Measurements from ENCODE around the gene HDAC5. TPM values are rescaled to one million over a fixed set of nuclear protein-coding genes. Genes with fewer than 3 reads are reported as not detected.
"Not testable (repeated sequence)": the region's sequence is repeated elsewhere in the genome, so short reads cannot be mapped to it uniquely, and the experiment has no call there.

Gene HDAC5
- 30.9 and 38.0 TPM in 2 replicates for total RNA-seq (2014; rRNA removed; shearing (Covaris generic); ENCODE audit: low replicate concordance)

- in situ Hi-C loops (cut with HindIII; ENCODE audit: low pct_unique_long_range_greater_than_20kb, low sequenced_read_pairs), result no loop called here
- DNase-seq (ENCODE audit: low read depth), result peak; percentile 92
These were observed at the start of gene HDAC5 for GRCh38 chr17:44123356-44124117. TSS of gene HDAC5 (minus strand) at chr17:44123641. CDS start at chr17:44117515, 6,126 bp downstream.

GRCh38 chr17:44171931-44172455 lies 48.6 kb upstream of the HDAC5 start:
- no peak for DNase-seq (ENCODE audit: low read depth)
- in situ Hi-C loops (cut with HindIII; ENCODE audit: low pct_unique_long_range_greater_than_20kb, low sequenced_read_pairs), result no loop called here

DNA sequence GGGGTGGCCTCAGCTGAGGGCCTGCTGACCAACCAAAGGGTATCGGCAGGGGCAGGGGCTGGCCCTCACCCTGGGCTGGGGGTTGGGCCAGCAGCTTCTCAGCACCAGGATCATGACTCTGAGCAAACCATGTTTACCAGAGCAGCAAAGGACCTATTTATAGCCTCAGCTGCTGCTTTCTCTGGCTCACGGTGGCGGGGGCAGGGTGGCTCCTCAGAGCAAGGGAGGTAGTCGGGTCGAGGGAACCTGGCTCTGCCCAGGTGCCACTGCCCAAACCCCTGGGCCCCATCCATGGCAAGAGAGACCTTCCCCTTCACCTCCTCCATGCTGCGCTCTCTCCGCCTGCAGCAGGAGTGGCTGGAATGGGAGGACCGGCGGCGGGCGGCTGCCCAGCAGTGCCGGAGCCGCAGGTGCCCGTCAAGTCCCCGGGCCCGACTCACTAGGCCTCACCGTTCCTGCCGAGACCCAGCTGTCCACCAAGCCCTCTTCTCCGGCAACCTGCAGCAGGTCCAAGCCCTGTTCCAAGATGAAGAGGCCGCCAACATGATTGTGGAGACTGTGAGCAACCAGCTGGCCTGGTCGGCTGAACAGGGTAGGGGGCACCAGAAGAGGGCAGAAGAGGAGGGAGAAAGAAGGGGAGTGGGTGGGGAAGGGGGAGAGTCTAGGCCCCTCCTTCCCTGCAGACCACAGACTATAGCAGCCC lies 47.2 kb upstream of the HDAC5 start, which contains the start of gene ASB16:
ASB16 (plus strand) TSS at position 206 of the 703 bp plus-strand sequence; CDS start at position 292, 86 bp downstream.
- in situ Hi-C loops (cut with HindIII; ENCODE audit: low pct_unique_long_range_greater_than_20kb, low sequenced_read_pairs), result no loop called here

DNA sequence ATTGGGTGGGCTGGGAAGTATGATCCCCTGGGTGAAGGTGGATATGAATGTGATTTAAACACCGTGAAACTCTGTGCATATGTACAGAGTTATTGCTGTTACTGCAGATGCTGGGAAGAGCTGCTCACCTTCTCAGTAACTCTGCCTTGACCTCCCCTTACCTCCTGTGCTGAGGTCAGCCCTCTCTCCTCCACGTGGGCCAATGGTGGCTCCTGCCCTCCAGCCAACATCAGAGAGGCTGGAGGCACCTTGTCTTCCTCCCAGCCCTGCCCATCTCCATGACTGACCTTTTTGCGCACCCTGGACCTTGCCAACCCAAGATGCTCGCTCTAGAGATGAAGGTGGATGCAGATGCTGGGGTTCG lies 46.7 kb upstream of the HDAC5 start:
- in situ Hi-C loops (cut with HindIII; ENCODE audit: low pct_unique_long_range_greater_than_20kb, low sequenced_read_pairs), result no loop called here
- DNase-seq (ENCODE audit: low read depth), result no peak

More for the DNA sequence above, 47.2 kb upstream of the HDAC5 start, which contains the start of gene ASB16:
- no peak for DNase-seq (ENCODE audit: low read depth)

- in situ Hi-C loops (cut with HindIII; ENCODE audit: low pct_unique_long_range_greater_than_20kb, low sequenced_read_pairs), result no loop called here
- DNase-seq (ENCODE audit: low read depth), result no peak
These were observed 43.9 kb upstream of the HDAC5 start for GRCh38 chr17:44167181-44167861.

DNA sequence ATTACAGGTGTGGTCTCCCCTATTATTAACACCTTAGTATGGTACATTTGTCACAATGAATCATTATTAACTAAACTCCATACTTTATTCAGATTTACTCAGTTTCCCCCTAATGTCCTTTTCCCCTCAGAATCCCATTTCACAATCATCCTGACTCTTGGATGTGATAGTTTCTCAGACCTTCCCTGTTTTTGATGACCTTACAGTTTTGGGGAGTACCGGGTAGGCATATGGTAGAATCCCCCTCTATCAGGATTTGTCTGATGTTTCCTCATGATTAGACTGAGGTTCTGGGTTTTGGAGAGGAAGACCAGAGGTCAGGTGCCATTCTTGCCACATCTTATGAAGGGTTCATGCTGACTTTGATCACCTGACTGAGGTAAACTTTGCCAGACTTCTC lies 41.0 kb upstream of the HDAC5 start:
- DNase-seq (ENCODE audit: low read depth), result no peak
- in situ Hi-C loops (cut with HindIII; ENCODE audit: low pct_unique_long_range_greater_than_20kb, low sequenced_read_pairs), result no loop called here

GRCh38 chr17:44159519-44160210 lies 36.2 kb upstream of the HDAC5 start:
- peak; percentile 24 for DNase-seq (ENCODE audit: low read depth)
- in situ Hi-C loops (cut with HindIII; ENCODE audit: low pct_unique_long_range_greater_than_20kb, low sequenced_read_pairs), result no loop called here

GRCh38 chr17:44155488-44155887 lies 32.0 kb upstream of the HDAC5 start:
- DNase-seq (ENCODE audit: low read depth), result no peak
- in situ Hi-C loops (cut with HindIII; ENCODE audit: low pct_unique_long_range_greater_than_20kb, low sequenced_read_pairs), result no loop called here

GRCh38 chr17:44152875-44153274 lies 29.4 kb upstream of the HDAC5 start:
- no peak for DNase-seq (ENCODE audit: low read depth)
- in situ Hi-C loops (cut with HindIII; ENCODE audit: low pct_unique_long_range_greater_than_20kb, low sequenced_read_pairs), result no loop called here

DNA sequence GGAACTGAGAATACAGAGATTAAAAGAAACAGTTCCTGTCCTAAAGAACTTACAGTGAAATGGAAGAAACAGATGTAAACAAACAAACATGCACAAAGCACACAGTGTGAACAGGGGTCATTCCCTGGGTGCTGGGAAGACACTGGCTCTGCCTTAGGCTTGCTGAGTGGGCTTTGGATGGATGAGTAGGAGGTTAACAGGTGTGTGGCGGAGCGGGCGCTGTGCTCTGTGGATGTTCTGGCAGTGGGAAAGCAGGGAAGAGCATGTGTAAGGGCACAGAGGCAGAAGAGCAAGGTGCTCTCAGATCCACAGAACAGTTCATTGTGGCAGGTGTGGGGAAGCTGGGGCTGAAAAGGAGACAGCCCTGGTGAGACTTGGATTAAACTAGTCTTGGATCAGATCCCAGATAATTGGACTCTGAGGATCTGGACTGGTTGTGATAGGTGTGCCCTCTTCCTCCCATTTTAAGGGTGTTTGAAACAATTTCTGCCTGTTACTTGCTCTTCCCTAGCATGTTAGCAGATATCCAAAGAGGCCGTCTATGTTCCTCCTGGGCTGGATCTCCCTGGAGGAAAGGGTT lies 26.4 kb upstream of the HDAC5 start:
- in situ Hi-C loops (cut with HindIII; ENCODE audit: low pct_unique_long_range_greater_than_20kb, low sequenced_read_pairs), result no loop called here
- DNase-seq (ENCODE audit: low read depth), result no peak

GRCh38 chr17:44149066-44149465 lies 25.6 kb upstream of the HDAC5 start:
- DNase-seq (ENCODE audit: low read depth); in situ Hi-C loops (cut with HindIII; ENCODE audit: low pct_unique_long_range_greater_than_20kb, low sequenced_read_pairs): not testable (repeated sequence)

DNA sequence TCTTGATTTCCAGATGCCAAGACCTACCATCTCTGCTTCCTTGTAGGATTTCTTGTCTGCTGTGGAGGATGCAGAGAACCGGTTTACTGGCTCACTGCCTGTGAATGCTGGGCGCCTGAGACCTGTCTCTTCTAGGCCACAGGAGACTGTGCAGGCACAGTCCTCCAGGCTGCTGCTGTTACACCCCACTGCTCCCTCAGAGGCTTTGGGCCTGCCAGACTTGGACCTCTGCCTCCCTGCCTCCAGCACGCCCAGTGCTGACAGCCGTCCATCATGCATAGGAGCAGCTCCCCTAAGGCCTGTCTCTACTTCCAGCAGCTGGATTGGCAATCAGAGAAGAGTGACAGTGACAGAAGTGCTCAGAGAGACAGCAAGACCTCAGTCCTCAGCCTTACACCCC lies 24.4 kb upstream of the HDAC5 start:
- DNase-seq (ENCODE audit: low read depth), result no peak
- in situ Hi-C loops (cut with HindIII; ENCODE audit: low pct_unique_long_range_greater_than_20kb, low sequenced_read_pairs), result no loop called here

GRCh38 chr17:44146375-44147346 lies 23.2 kb upstream of the HDAC5 start:
- in situ Hi-C loops (cut with HindIII; ENCODE audit: low pct_unique_long_range_greater_than_20kb, low sequenced_read_pairs), result no loop called here

DNA sequence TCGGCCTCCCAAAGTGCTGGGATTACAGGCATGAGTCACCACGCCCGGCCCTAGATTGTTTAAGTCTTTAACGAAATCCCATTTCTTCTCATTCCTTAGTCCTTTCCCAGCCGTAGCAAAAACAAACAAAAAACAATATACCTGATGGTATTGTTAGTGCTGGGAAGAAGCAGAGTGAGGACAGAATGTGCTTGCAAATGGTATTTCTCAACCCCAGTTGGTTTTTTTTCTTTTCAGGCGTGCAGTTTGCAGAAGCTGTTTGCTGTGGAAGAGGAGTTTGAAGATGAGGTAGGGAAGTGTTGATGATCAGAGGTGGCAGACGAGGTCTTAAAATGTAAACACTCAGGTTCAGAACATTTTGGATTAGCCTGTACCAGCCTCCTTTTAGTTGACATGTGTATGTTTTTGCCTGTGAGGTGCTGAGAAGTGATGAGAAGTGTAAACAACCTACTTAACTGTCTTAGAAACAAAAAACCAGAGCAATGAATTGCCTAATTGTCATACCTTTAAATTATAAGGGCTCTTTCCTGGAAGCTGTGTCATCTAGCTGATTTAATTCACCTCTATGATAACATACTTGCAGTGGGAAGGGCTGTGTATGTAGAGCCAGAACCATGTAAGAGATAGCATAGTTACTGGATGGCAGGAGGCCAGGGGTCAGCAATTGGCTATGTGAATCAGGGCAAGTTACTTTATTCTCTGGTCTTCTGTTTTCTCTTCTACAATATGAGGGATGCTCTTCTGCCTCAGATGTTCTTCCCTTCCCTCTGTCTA lies 21.7 kb upstream of the HDAC5 start:
- in situ Hi-C loops (cut with HindIII; ENCODE audit: low pct_unique_long_range_greater_than_20kb, low sequenced_read_pairs), result no loop called here
- peak; percentile 35 for DNase-seq (ENCODE audit: low read depth)

More at GRCh38 chr17:44146375-44147346, 23.2 kb upstream of the HDAC5 start:
- DNase-seq (ENCODE audit: low read depth), result no peak

- in situ Hi-C loops (cut with HindIII; ENCODE audit: low pct_unique_long_range_greater_than_20kb, low sequenced_read_pairs), result not testable (repeated sequence)
These were observed 20.5 kb upstream of the HDAC5 start for GRCh38 chr17:44143921-44144320.

More at GRCh38 chr17:44143921-44144320, 20.5 kb upstream of the HDAC5 start:
- not testable (repeated sequence) for DNase-seq (ENCODE audit: low read depth)
